ENCODE measurements around the gene TNS3.

DNA sequence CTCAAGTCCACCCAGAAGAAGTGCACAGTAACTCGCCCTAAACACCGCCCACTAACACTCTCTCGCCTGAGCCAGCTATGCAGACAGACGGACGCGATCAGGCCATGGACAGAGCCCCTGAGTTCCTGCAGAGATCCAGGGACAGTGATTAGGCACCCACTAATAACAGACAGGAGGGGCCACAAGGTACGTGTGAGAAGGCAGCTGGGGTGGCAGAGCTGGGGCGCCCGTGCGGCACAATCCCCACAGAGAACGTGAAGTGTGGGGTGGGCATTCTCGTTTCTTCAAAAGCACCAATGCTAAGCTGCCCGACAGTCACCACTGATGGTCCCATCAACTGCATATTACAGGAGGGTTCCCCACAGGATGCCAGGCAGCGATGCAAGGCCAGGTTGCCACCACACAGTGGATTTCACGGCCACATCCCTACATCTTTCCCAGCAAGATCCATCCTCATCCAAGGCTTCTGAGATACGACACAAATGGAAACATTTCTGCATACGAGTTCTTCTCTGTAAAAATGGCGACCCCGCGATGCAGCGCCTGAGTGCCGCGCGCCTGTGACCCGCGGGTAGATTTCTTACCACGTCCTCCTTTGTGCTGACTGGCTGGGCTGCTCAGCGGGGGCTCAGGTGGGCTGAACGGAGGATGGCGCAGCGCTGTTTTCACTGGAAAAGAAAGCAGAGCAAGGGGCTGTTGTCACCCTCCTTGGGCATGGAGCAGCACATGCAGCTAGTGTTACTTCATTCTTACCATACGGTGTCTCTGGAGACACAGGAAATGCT is 237.5 kb downstream of the TNS3 start:
- TF ChIP-seq, protein P1, sequence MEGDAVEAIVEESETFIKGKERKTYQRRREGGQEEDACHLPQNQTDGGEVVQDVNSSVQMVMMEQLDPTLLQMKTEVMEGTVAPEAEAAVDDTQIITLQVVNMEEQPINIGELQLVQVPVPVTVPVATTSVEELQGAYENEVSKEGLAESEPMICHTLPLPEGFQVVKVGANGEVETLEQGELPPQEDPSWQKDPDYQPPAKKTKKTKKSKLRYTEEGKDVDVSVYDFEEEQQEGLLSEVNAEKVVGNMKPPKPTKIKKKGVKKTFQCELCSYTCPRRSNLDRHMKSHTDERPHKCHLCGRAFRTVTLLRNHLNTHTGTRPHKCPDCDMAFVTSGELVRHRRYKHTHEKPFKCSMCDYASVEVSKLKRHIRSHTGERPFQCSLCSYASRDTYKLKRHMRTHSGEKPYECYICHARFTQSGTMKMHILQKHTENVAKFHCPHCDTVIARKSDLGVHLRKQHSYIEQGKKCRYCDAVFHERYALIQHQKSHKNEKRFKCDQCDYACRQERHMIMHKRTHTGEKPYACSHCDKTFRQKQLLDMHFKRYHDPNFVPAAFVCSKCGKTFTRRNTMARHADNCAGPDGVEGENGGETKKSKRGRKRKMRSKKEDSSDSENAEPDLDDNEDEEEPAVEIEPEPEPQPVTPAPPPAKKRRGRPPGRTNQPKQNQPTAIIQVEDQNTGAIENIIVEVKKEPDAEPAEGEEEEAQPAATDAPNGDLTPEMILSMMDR (IDR thresholded peaks at IDR 0.05), result no peak
- TF ChIP-seq EZH2 (IDR thresholded peaks at IDR 0.05; ENCODE audit: borderline replicate concordance, insufficient read depth, low read depth, low read length, poor library complexity, severe bottlenecking), result no peak

Data from B cell (primary cell).